HG02938 (cell line): ENCODE data around the gene PFKFB1.

Experiments used
- ATAC-seq: cut with Tn5 transposase; IDR thresholded peaks from one replicate; pipeline ENCODE4 v1.9.1; 2021; ENCODE audit warnings: mild to moderate bottlenecking, moderate library complexity; ENCODE audit not compliant: unreplicated experiment

The PFKFB1 gene

DNA sequence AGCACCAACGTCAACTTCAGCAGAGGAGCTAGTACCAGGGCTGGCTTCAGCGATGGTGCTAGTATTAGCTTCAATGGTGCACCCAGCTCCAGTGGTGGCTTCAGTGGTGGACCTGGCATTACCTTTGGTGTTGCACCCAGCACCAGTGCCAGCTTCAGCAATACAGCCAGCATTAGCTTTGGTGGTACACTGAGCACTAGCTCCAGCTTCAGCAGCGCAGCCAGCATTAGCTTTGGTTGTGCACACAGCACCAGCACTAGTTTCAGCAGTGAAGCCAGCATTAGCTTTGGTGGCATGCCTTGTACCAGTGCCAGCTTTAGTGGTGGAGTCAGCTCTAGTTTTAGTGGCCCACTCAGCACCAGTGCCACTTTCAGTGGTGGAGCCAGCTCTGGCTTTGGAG lies 65.1 kb downstream of the PFKFB1 start:
- ATAC-seq, result no peak

DNA sequence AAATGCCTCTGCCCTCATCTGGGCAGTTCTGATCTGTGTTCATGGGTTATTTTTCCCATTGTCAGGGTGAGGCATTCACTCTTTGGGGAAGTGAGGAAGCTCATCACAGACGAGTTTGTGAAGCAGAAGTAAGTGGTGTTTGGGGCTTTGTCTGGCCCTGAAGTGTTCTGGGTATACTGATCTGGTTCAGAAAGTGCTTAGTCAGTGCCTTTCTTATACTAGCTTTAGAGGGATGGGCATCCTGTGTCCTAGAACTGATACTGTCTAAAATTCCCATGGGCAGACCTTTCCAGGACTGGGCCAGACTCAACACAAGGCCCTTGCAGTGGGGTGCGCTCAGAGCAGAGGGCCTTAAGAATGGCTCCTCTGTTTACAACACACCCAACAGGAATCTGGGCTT lies 67.0 kb downstream of the PFKFB1 start:
- no peak for ATAC-seq

DNA sequence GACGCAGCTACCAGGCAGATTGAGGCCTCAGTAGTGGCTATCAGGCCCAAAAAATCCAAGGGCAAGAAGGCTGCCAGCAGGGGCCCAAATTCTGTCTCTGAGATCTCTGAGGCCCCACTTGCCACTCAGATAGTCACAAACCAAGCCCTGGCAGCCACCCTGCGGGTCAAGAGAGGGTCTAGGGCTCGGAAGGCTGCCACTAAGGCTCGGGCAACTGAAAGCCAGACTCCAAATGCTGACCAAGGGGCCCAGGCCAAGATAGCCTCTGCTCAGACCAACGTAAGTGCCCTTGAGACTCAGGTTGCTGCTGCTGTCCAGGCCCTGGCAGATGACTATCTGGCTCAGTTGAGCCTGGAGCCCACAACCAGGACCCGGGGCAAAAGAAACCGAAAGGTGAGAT lies 70.6 kb downstream of the PFKFB1 start:
- ATAC-seq, result no peak

DNA sequence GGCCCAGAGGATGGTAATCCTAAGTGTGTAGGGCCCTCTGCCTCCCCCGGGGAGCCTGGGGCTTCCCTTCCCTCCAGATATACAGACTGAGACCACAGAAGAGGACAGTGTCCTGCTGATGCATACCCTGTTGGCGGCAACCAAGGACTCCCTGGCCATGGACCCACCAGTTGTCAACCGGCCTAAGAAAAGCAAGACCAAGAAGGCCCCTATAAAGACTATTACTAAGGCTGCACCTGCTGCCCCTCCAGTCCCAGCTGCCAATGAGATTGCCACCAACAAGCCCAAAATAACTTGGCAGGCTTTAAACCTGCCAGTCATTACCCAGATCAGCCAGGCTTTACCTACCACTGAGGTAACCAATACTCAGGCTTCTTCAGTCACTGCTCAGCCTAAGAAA lies 71.4 kb downstream of the PFKFB1 start:
- no peak for ATAC-seq

DNA sequence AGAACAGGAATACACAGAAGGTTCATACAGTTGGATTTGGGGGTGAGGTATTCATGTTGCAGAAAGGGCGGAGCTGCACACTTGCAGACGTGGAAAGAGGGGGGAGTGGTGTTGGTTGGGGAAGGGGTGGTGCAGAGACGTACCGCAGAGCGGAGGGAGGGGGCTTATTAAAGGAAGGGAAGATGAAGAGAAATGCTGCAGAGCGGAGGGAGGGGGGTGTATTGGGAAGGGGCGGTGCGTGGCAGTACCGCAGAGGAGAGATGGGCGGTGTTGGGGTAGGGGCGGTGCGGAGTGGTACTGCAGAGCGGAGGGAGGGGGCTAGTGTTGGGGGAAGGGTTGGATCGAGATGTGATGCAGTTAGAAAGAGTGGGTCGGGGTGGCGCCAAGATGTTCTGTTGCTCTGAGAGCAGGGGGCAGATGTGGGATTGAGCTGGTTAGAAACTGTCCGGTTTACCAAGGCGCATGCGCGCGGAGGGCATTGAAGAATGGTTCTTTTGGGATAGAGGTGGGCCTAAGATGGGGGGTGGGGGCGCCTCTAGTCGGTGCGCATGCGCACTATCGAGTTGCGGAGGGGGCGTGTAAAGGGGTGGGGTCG lies 72.5 kb downstream of the PFKFB1 start:
- peak; percentile 64 for ATAC-seq

DNA sequence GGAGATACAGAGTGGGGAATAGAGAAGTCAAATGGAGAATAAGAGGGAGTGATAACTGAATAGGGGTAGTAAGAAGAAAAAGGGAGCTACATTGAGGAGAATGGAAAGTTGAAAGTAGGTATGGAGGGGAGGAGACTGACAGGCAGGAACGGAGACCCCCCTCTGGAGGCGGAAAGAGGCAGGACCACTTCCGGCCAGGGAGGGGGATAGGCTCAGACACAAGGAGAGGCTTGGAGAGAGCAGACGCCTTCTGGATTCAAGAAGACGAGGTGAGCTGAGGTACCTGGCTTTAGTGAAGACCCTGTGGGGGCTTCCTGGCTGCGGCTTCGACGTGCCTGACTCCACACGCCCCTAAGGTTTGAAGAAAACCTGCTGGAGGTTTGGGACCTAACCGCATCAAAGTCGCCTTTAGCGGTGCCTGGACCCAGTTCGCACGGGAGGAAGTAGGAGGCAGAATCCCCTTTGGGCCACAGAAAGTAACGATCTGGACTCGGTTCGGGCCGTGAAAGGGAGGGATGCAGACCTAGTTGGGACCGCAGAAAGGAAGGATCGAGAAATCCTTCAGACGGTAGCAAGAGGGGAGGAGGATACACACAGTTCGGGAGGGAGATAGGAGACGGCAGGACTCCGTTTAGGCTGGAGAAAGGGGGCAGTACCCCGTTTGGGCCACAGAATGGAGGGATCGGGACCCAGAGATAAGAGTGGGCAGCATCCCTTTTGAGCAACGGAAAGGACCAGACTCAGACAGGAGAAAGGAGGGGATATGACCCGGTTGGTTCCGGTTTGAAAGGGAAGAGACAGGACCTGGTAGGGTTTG lies 73.2 kb downstream of the PFKFB1 start, which contains the start of gene TRO:
Gene TRO, plus strand, starts transcription at position 215 of the 817 bp plus-strand sequence. CDS start 1,423 bp downstream, outside the sequence.
- ATAC-seq, result peak; percentile 19

DNA sequence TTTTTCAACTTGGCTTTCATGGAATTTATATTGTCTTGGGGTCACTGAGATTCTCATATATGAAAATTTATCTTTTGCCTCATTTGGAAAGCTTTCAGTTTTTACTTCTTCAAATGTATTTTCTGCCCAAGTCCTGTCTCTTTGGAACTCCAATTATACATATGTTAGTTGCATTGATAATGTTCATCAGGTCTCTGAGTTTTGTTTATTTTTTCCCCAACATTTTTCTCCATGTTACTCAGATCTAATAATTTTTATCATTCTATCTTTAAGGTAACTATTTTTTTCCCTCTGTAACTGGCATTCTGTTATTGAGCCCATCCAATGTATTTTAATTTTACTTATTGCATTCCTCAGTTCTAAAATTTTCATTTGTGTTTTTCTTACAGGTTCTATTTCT lies 84.0 kb downstream of the PFKFB1 start:
- ATAC-seq, result no peak

DNA sequence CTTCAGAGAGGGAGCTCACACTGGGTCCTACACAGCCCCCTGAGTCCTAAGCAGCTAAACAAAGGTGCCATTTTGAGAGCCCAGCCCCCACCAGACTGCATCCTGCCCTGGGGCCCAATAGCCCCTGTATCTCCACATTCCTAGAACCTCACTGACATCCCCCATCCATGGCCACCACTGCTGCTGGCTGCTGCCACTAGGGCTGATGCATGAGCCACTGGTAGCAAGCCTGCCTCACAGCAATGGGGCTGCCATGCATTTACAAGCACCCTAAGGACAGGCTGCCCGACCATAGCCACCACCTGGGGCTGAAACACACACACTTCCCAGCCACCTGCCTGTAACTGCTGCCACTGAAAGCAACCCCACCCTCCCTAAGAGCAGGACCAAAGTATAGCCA lies 99.8 kb downstream of the PFKFB1 start:
- ATAC-seq, result no peak

DNA sequence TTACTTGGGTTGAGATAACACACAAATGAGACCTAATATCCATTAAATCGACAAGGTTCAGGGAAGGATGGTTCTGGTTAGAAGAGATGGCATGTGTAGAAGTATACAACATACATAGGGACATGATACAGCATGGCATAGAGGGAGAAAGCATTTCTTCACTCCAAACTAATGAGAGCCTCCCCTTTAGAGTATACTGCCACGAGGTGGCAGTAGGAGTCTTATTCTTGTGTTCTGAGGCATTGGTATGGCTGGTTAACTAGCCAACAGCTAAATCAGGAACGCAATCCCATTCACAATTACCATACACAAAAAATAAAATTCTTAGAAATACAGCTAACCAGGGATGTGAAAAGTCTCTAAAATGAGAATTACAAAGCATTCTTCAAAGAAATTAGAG lies 102.4 kb downstream of the PFKFB1 start:
- ATAC-seq, result no peak

DNA sequence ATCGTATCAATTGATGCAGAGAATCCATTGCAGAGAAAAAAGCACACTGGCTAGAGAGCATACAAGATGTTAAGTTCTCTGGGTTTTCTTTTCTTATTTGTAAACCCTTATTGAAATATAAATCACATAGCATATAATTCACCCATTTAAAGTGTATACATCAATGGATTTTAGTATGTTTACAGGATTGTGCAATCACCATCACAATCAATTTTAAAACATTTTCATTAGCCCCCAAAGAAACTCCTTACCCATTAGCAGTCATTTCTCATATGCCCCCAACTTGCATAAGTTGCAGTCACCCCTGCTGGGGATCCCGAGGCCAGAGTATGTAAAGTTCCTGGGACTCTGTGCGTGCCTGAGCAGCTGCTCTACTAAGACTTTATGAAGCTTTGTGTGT lies 108.2 kb downstream of the PFKFB1 start:
- no peak for ATAC-seq
